ENCODE data around the gene ABCG1. TPM values are rescaled to one million over a fixed set of nuclear protein-coding genes. Genes with fewer than 3 reads are reported as not detected.

ABCG1 gene
- polyA plus RNA-seq, 4 donors = 6.0 to 10.2 (median 9.7) TPM

DNA sequence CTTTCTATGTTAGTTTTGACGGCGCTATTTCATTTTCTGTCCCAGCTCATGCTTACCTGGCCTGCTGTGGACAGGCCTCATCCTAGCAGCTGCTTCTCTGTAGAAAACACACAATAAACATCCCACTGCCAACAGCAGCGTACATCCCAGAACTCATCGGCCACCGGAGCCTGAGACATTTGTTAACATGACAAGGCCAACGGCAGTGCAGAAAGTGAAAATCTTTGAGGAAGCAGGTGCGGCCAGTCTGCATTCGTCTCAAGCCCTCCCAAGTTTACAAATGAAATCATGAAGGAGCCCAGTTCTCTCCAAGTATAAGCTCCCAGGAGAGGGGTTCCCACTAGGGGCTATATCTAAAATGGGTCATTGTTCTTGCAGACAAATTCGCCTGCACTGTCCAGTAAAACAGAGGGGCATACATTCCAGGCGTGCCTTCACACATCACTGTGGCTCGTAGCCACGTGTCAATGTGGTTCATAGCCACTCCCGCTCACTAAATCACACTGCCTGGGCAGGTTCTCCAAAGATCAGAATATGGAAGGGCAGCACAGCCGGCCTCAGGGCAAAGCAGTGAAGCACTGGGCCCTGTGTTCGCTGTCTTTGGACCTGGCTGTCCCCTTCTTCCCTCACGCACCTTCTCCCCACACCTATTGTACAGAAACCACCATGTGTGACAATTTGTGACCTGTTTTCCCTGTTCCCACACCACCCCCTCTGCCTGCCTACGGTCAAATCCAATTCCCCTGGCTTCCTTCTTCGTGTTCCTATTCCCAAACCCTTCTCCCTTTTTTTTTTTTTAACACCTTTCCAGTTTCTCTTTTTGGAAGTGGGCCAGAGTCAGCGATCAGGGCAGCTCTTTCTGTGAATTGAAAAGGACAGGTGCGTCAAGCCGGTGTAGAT, 27.0 kb upstream of the ABCG1 start:
- no peak for DNase-seq (ENCODE audit: low read depth in 4 of 4, low spot score in 3 of 4)

GRCh38 chr21:42193131-42193671, 25.7 kb upstream of the ABCG1 start:
- DNase-seq (ENCODE audit: low read depth in 4 of 4, low spot score in 3 of 4) = no peak

- DNase-seq (ENCODE audit: low read depth in 4 of 4, low spot score in 3 of 4) = no peak
Measured at GRCh38 chr21:42193721-42194120, 25.2 kb upstream of the ABCG1 start.

GRCh38 chr21:42194863-42195262, 24.1 kb upstream of the ABCG1 start:
- no peak for DNase-seq (ENCODE audit: low read depth in 4 of 4, low spot score in 3 of 4)

DNA sequence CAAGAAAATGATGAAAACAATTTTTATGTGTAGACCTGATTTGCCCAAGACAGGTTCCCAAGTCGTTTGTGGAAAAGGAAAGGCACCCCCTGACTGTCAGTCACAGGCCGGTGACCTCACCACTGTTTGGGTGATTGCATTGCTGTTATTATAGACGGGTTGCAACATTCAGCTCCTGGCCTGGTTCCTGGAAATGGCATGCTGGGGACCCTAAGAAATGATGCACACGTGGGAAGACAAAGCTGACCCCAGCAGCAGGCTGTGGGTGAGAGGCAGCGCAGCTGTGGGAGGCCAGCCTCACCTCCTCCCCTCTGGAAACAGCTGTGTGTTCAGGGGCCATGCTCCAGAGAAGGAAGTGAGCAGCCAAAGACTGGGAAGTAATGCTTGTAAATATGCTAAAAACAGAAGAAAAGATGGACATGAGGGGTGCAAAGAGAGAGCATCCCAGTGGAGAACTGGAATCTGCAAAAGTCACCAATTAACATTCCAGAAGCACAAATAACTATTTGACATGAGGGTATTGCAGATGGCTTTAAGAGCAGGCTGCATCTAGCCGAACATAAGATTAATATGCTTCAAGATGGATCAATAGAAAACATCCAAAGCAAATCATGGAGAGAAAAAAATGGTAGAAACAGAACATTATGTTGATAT, 23.4 kb upstream of the ABCG1 start:
- no peak for DNase-seq (ENCODE audit: low read depth in 4 of 4, low spot score in 3 of 4)

DNA sequence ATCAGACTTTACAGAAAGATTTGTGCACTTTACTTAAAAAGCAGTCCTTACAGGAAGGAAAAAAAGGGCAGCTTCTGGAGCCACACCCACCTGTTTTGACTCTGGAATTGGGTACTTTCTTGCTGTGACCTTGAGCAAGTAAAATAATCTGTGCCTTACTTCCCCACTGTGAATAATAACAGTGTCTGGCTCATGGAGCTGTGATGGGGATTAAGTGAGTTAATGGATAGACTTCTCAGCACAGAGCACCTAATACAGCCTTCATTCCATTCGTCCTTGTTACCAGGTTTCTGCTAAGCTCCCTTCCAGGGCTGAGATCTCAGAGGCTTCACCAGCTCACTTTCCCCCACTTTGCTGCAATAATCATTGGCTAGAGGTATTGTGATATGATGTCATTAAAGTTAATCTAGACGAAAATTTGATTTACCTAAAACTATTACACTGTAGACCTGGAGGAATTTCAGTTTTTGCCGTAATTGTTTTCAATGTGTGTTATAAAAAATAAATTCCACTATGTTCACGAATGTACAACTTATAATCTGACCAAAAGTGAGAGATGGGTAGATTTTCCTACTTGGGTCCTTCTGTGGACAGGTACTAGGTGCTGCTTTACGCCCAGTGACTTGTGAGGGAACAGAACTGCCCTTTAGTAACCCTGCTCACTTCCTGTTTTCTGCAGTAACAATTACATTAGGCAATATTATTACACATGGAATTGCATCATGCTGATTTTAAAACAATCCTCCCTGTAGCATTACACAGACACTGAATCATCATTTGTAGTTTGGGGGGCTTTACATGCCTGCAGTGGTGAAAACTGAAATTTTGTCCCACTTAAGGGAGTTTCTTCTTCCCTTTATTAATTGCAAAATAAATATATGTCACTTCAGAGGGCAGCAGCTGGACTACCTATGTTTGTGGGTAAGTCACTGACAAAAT, 19.7 kb upstream of the ABCG1 start:
- no peak for DNase-seq (ENCODE audit: low read depth in 4 of 4, low spot score in 3 of 4)

- DNase-seq (ENCODE audit: low read depth in 4 of 4, low spot score in 3 of 4) = no peak
Measured at GRCh38 chr21:42199868-42200463, 19.0 kb upstream of the ABCG1 start.

DNA sequence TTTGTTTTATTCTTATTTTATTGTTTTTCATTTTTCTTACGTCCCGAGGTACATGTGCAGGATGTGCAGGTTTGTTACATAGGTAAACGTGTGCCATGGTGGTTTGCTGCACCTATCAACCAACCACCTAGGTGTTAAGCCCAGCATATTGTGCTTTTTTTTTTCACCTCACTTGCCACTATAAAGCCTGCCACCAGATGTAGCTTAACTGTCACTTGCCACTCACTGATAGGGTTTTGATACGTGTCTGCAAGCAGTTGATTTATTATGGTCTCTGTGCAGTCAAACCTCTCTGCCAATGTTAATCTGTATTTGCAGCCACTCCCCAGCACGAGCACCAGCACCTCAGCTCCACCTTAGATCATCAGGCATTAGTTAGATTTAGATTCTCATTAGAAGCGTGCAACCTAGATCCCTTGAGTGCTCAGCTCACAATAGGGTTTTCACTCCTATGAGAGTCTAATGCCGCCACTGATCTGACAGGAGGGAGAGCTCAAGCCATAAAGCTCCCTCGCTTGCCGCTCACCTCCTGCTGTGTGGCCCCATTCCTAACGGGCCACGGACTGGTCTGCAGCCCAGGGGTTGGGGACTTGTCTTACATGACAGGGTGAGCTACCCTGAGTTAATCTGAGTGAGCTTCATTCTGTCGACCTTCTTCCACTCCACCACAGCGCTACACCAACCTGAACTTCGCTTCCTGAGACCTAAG, 17.9 kb upstream of the ABCG1 start:
- no peak for DNase-seq (ENCODE audit: low read depth in 4 of 4, low spot score in 3 of 4)

DNA sequence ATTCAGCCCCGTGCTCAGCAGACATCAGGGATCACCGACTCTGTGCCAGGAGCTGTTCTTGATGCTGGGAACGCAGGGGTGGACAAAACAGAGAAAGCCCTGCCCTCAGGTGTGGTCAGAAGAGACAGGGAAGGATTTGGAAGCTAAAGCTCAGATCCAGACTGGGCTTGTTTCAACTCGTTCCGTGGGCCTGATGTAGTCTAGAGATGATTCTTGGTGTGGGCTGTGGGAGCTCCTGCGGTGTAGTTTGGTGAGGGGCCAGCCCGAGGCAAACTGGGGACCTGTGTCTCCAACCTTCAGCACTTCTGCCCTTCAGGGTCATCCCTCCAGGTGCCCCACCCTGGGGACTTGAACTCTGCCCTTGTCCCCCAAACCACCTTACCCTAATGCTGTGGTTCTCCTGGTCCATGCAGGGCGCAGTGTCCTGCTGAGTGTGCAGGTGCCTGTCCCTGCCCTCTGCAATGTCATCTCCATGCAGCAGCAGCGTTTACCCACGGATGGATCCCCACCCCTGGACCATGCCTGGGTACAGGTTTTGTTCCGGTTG, 17.3 kb upstream of the ABCG1 start:
- no peak for DNase-seq (ENCODE audit: low read depth in 4 of 4, low spot score in 3 of 4)

DNA sequence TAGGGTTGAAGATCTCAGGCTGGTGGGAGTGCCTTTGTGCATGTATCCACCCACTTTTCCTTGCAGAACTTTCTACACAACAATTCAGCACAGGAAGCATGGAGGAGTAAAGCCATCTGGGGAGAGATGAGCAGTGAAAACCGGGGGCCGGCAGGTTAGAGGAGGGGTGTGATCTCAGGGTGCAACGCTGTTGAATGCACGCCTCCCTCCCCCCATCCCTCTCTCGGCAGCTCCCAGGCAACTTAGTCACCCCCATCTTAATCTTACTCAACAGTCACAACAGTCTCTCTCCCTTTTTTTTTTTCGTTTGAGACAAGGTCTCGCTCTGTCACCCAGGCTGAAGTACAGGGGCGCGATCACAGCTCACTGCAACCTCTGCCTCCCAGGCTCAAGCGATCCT, 16.6 kb upstream of the ABCG1 start:
- DNase-seq (ENCODE audit: low read depth in 4 of 4, low spot score in 3 of 4) = no peak

GRCh38 chr21:42203321-42203720, 15.6 kb upstream of the ABCG1 start:
- no peak for DNase-seq (ENCODE audit: low read depth in 4 of 4, low spot score in 3 of 4)

DNA sequence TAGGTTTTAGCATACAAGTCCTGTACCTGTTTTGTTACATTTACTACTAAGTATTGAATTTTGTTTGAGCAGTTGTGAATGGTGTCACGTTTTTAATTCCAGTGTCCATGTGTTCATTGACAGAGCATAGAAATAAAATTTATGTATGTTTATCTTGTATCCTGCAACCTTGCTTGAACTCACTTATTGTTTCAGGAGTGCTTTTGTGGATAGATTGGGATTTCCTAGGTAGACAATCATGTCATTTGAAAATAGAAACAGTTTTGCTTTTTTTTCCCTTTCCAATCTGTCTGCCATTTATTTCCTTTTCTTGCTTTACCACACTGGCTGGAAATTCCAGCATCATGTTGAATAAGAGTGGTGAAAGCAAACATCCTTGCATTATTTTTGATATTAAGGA, 15.0 kb upstream of the ABCG1 start:
- no peak for DNase-seq (ENCODE audit: low read depth in 4 of 4, low spot score in 3 of 4)

DNA sequence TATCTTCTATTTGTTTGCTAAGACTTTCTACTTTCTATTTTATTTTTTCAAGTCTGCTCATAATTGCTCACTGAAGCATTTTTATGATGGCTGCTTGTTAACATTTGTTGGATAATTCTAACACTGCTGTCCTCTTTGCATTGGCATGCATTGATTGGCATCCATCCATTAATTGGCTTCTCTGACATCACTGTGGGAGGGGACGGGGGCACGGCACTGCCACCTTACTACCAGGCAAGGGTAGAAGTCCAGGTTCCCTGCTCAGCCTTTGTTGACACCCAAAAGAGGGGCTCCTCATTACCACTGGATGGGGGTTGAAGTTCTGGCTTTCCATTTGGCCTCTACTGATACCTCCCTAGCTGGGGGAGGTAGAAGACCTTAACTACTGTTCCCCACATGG, 11.5 kb upstream of the ABCG1 start:
- no peak for DNase-seq (ENCODE audit: low read depth in 4 of 4, low spot score in 3 of 4)

DNA sequence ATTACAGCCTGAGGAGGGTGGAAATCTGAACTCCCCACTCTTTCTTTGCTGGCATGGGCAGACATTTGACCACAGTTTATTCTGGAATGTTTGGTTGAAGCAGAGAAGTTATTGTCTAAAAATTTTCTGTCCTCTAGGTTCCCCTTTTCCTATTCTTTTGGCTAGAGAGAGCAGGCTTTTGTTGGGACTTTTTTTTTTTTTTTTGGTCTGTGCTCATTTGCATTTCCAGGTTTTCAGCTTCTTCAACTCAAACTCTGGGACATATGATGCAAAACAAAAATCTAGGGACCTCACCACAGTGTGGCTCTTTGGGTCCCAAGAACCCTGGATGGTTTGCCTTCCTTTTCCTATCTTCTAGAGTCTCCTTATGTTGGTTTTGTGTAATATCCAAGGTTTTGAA, 10.9 kb upstream of the ABCG1 start:
- DNase-seq (ENCODE audit: low read depth in 4 of 4, low spot score in 3 of 4) = no peak

DNA sequence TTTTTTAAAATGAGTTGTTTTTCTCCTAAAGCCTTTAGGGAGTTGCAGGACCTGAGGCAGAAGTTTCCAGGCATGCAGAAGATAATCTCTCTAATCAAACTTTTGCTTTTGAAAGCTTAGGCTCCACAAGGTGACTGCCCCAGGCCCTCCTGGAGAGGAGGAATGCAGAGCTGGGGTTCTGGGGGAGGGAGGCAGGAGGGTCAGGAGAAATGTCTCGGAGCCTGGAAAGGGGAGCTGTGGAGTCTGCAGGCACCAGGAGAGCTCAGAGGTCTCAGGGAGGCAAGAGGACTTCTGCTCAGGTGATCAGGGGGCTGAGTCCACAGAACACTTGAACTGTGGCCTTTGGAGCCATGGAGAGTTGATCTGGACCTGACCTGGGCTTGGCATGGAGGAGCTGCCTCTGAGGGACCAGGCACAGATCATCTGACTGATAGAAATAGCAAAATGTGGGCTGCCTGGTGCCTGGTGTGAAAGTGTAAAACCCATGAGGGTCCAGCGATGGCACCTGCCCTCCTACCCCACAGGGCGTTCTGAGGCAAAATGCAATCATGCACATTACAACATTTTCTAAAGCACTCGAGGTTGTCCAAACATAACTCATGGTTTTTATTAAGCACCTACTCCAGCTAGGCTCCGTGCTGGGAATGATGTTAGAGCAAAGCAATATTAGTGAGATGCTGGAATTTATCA, 10.0 kb upstream of the ABCG1 start:
- no peak for DNase-seq (ENCODE audit: low read depth in 4 of 4, low spot score in 3 of 4)

DNA sequence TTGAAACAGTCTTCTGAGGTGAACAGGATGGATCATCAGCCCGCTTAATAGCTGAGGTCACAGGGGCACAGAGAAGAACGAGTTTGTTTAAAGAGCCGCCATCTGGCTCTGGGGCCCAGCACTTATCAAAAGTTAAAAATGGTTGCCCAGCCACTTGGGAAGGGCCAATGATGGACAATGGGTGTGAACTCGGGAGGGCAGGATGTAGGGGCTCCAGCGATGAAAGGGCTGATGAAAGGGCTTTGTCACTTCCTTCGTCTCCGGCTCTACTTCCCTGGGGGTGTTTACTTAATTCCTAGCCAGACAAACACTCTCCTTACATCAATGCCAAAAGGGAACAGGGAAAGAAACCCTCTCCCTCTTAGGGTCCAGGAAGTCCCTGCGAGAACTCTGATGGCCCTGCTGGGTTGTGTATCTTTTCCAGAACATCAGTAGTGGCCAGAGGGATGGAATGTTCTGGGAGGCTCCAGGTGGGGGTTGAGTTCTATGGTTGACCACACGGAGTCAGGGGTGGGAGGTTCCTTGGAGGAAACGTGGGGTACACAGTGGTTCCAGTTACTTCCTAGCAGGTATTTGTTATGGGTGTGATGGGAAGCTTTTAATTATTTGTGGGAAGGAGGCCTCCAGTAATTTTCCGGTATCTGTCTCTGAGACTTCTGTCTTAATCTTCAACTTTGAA, 9.0 kb upstream of the ABCG1 start:
- DNase-seq (ENCODE audit: low read depth in 4 of 4, low spot score in 3 of 4) = no peak

DNA sequence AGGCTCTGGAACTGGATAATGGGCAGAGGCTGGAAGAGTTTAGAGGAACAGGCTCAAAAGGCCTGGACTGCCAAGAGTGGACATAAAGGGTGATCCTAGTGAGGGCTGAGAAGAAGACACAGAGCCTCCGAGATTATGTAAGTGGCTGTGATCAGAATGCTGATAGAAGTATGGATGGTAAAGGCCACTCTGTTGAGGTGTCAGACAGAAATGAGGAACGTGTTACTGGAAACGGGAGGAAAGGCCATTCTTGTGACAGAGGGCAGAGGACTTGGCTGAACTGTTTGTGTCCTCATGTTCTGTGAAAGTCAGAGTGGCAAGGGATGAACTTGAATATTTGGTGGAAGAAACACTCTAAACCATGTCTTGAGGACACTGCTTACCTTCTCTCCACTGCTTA, 6.7 kb upstream of the ABCG1 start:
- DNase-seq (ENCODE audit: low read depth in 4 of 4, low spot score in 3 of 4) = no peak

DNA sequence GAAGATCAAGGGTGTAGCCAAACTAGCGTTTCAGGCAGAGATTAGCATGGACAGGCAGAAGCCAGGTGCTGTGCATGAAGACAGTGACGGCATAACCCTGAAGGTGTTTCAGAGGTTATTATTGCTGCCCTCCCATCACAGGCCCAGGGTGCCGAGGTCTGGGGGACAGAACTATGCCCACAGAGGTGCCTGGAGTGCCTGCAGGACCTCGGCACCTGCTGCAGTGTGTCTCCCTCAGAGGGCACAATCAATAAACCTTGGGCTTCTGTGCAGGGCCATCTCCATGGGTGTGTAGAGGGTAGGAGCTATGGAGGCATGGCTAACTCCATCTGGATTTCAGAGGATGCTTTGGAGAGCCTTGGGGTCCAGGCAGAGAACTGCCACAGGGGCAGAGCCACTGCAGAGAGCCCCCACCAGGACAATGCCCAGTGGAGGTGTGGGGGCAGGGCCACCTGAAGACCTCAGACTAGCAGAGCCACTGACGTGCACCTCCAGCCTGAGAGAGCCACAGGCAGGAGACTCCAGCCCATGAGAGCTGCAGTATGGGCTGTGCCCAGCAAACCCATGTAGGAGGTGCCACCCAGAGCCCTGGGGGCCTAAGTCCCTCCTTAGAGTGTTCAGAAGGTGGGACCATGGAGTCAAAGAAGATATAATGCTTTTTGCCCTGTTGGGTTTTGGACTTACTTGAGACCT, 5.7 kb upstream of the ABCG1 start:
- no peak for DNase-seq (ENCODE audit: low read depth in 4 of 4, low spot score in 3 of 4)

All from left renal pelvis (tissue), 4 donors.